ENCODE results near the gene IQGAP2. TPM values are rescaled to one million over a fixed set of nuclear protein-coding genes. Genes with fewer than 3 reads are reported as not detected.

The IQGAP2 gene
- total RNA-seq, 4 donors from 2014 or later = 46.8 to 121 (median 97.0) TPM

DNA sequence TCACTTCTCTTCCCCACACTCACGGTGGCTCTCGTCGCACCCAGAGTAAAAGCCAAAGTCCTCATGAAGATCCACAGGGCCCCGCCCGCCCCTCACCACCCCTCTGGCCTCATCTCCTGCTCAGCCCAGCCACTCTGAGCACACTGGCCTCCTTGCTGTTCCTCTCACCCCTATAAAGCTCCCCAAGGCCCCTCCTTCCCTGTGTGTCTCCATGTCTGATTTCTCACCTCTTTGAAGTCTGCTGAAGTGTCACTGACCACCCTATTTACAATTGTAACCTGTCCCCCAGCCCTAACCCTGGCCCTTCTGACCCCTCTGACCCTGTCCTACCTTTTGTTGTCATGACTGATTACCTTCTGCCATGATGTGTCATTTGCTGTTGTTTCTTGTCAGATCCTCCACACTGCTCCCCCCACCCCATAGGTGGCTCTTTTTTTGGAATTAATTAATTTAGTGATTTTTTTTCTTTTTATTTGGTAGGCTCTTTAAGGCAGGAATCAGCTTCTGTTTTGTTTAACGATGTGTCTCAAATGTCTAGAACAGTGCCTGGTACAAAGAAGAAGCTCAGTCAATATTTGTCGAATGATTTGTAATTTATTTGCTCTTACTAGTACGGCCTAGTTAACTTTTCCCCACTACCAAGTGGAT lies 90.2 kb downstream of the IQGAP2 start:
- in situ Hi-C loops (cut with MboI; ENCODE audit: low pct_ligation_motif_present in 1 of 4, low pct_unique_long_range_greater_than_20kb in 1 of 4, low sequenced_read_pairs in 3 of 4) = no loop called here
- Histone ChIP-seq H3K36me3 (no peaks in the 10 kb centered on the region), H3K4me3 (no peak overlapping the region), H3K27ac (no peak overlapping the region), H3K9me3 (no peaks in the 10 kb centered on the region), H3K4me1 (peaks cover 7 to 32% (median 11%) of the 10 kb centered on the region in 4 donors), H3K27me3 (no peaks in the 10 kb centered on the region)
- TF ChIP-seq, protein P1, sequence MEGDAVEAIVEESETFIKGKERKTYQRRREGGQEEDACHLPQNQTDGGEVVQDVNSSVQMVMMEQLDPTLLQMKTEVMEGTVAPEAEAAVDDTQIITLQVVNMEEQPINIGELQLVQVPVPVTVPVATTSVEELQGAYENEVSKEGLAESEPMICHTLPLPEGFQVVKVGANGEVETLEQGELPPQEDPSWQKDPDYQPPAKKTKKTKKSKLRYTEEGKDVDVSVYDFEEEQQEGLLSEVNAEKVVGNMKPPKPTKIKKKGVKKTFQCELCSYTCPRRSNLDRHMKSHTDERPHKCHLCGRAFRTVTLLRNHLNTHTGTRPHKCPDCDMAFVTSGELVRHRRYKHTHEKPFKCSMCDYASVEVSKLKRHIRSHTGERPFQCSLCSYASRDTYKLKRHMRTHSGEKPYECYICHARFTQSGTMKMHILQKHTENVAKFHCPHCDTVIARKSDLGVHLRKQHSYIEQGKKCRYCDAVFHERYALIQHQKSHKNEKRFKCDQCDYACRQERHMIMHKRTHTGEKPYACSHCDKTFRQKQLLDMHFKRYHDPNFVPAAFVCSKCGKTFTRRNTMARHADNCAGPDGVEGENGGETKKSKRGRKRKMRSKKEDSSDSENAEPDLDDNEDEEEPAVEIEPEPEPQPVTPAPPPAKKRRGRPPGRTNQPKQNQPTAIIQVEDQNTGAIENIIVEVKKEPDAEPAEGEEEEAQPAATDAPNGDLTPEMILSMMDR (IDR thresholded peaks at IDR 0.05) = no peak
- no peak for TF ChIP-seq EP300 (IDR thresholded peaks at IDR 0.05; ENCODE audit: low read depth)
- no peak for TF ChIP-seq POLR2A (IDR thresholded peaks at IDR 0.05)
- no peak for TF ChIP-seq POLR2AphosphoS5 (IDR thresholded peaks at IDR 0.05)
- intact Hi-C loops (cut with DNase I; ENCODE audit: low total_unique reads) = no loop called here
- DNase-seq = peak; percentile 30
- WGBS, 2 donors (ENCODE audit: low coverage in 1 of 2) = 79 to 89% methylated on average over 3 to 8 of the region's 8 CpGs

DNA sequence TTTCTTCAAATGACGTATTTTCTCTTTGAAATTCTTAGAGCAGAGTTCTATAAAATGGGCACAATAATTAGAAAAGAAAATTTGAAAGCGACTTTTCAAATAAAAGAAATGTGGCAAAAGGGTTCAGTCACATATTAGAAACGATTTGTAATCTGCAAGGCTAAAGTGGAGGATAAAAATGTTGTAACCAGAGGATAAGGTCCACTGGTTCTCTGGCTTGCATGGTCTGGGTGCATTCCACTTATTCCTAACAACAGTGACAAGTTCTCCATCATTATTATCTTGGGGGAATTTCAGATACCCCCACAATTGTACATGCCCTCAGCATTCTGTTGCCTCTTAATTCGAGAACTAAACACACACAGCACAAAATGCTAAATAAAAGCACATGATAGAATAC lies 91.1 kb downstream of the IQGAP2 start:
- Histone ChIP-seq H3K4me3 (no peak overlapping the region), H3K36me3 (no peaks in the 10 kb centered on the region), H3K4me1 (peaks cover 7 to 37% (median 11%) of the 10 kb centered on the region in 4 donors), H3K27ac (no peak overlapping the region), H3K27me3 (no peaks in the 10 kb centered on the region), H3K9me3 (no peaks in the 10 kb centered on the region)
- DNase-seq = no peak
- TF ChIP-seq, protein P1 (IDR thresholded peaks at IDR 0.05) = no peak
- TF ChIP-seq EP300 (IDR thresholded peaks at IDR 0.05; ENCODE audit: low read depth) (no peak), POLR2AphosphoS5 (IDR thresholded peaks at IDR 0.05) (no peak), POLR2A (IDR thresholded peaks at IDR 0.05) (no peak)
- intact Hi-C loops (cut with DNase I; ENCODE audit: low total_unique reads) (no loop called here), in situ Hi-C loops (cut with MboI; ENCODE audit: low pct_ligation_motif_present in 1 of 4, low pct_unique_long_range_greater_than_20kb in 1 of 4, low sequenced_read_pairs in 3 of 4) (no loop called here)
- WGBS, 2 donors (ENCODE audit: low coverage in 1 of 2) = 87% methylated on average over 4 of the region's 4 CpGs

DNA sequence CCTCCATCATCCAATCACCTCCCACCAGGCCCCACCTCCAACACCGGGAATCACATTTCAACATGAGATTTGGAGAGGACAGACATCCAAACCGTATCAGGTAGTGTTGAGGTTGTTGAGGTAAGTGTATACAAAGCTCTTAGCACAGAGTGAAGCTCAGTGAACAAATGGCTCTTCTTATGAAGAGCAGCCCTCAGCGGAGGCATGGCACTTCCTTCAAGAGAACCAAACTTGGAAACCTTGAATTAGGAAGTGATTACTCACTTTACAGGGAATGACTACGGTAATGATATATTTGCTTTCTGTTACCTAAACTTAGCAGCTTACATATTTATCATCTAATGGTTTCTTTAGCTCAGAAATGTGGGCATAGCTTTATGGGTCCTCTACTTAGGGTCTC lies 92.8 kb downstream of the IQGAP2 start:
- Histone ChIP-seq H3K36me3 (no peaks in the 10 kb centered on the region), H3K4me3 (no peak overlapping the region), H3K27ac (no peak overlapping the region), H3K4me1 (peaks cover 3 to 33% (median 6%) of the 10 kb centered on the region in 4 donors), H3K27me3 (no peaks in the 10 kb centered on the region), H3K9me3 (no peaks in the 10 kb centered on the region)
- intact Hi-C loops (cut with DNase I; ENCODE audit: low total_unique reads) (no loop called here), in situ Hi-C loops (cut with MboI; ENCODE audit: low pct_ligation_motif_present in 1 of 4, low pct_unique_long_range_greater_than_20kb in 1 of 4, low sequenced_read_pairs in 3 of 4) (no loop called here)
- DNase-seq = no peak
- WGBS, 2 donors (ENCODE audit: low coverage in 1 of 2) = 79 to 100% methylated on average over 3 to 4 of the region's 4 CpGs
- TF ChIP-seq, protein P1 (IDR thresholded peaks at IDR 0.05) = no peak
- TF ChIP-seq POLR2A (IDR thresholded peaks at IDR 0.05) (no peak), POLR2AphosphoS5 (IDR thresholded peaks at IDR 0.05) (no peak), EP300 (IDR thresholded peaks at IDR 0.05; ENCODE audit: low read depth) (no peak)

- in situ Hi-C loops (cut with MboI; ENCODE audit: low pct_ligation_motif_present in 1 of 4, low pct_unique_long_range_greater_than_20kb in 1 of 4, low sequenced_read_pairs in 3 of 4) = no loop called here
- TF ChIP-seq, protein P1 (IDR thresholded peaks at IDR 0.05) = no peak
- TF ChIP-seq EP300 (IDR thresholded peaks at IDR 0.05; ENCODE audit: low read depth) = no peak
- no peak for TF ChIP-seq POLR2A (IDR thresholded peaks at IDR 0.05)
- Histone ChIP-seq H3K4me1 (peaks cover 0 to 26% (median 5%) of the 10 kb centered on the region in 4 donors), H3K27ac (peak overlapping the region in 1 of 4 donors; percentile 12), H3K4me3 (no peak overlapping the region), H3K36me3 (no peaks in the 10 kb centered on the region), H3K9me3 (no peaks in the 10 kb centered on the region), H3K27me3 (no peaks in the 10 kb centered on the region)
- intact Hi-C loops (cut with DNase I; ENCODE audit: low total_unique reads) = no loop called here
- no peak for DNase-seq
- 79 to 80% methylated on average over 3 to 4 of the region's 4 CpGs for WGBS, 2 donors (ENCODE audit: low coverage in 1 of 2)
Measured at GRCh38 chr5:76497065-76497460, 94.0 kb downstream of the IQGAP2 start.

All from transverse colon (tissue), 4 donors.